ENCODE results near the gene ITIH5.
"Not testable (repeated sequence)": the region's sequence is repeated elsewhere in the genome, so short reads cannot be mapped to it uniquely, and the experiment has no call there.

The ITIH5 gene

GRCh38 chr10:7686351-7687171 lies 19.8 kb upstream of the ITIH5 start:
- DNase-seq, result peak; percentile 1

- not testable (repeated sequence) for DNase-seq
Measured at GRCh38 chr10:7680078-7680477, 13.3 kb upstream of the ITIH5 start.

GRCh38 chr10:7679256-7679655 lies 12.5 kb upstream of the ITIH5 start:
- DNase-seq, result no peak

- no peak for DNase-seq
Measured at GRCh38 chr10:7672341-7673134, 5.8 kb upstream of the ITIH5 start.

GRCh38 chr10:7670157-7670556 lies 3.4 kb upstream of the ITIH5 start:
- no peak for DNase-seq

GRCh38 chr10:7667262-7668141 lies 736 bp upstream of the ITIH5 start:
- DNase-seq, result no peak

GRCh38 chr10:7665767-7666166 lies 999 bp downstream of the ITIH5 start:
- DNase-seq, result no peak

GRCh38 chr10:7664707-7665106 lies 2.1 kb downstream of the ITIH5 start:
- no peak for DNase-seq

GRCh38 chr10:7662522-7662921 lies 4.2 kb downstream of the ITIH5 start:
- DNase-seq, result no peak

- no peak for DNase-seq
Measured at GRCh38 chr10:7659560-7659959, 7.2 kb downstream of the ITIH5 start.

- DNase-seq, result no peak
Measured at GRCh38 chr10:7657552-7657951, 9.2 kb downstream of the ITIH5 start.

GRCh38 chr10:7657079-7657478 lies 9.7 kb downstream of the ITIH5 start:
- not testable (repeated sequence) for DNase-seq

- DNase-seq, result no peak
Measured at GRCh38 chr10:7651853-7652470, 14.8 kb downstream of the ITIH5 start.

- DNase-seq, result no peak
Measured at GRCh38 chr10:7649673-7650300, 17.0 kb downstream of the ITIH5 start.

- DNase-seq, result no peak
Measured at GRCh38 chr10:7647062-7647664, 19.6 kb downstream of the ITIH5 start.

GRCh38 chr10:7642491-7643011 lies 24.2 kb downstream of the ITIH5 start:
- no peak for DNase-seq

- no peak for DNase-seq
Measured at GRCh38 chr10:7635408-7636125, 31.2 kb downstream of the ITIH5 start.

GRCh38 chr10:7634142-7634894 lies 32.4 kb downstream of the ITIH5 start:
- DNase-seq, result no peak

GRCh38 chr10:7626283-7626682 lies 40.5 kb downstream of the ITIH5 start:
- DNase-seq, result no peak

GRCh38 chr10:7625836-7626235 lies 40.9 kb downstream of the ITIH5 start:
- DNase-seq, result no peak

Data from NCI-H345 (cell line).